Fibroblast of skin of scalp (primary cell): ENCODE results near the gene NEURL2.

ENCODE experiments used
- DNase-seq: peaks from one replicate; pipeline ENCODE4 v3.0.0-alpha.2; 2013

Gene NEURL2

DNA sequence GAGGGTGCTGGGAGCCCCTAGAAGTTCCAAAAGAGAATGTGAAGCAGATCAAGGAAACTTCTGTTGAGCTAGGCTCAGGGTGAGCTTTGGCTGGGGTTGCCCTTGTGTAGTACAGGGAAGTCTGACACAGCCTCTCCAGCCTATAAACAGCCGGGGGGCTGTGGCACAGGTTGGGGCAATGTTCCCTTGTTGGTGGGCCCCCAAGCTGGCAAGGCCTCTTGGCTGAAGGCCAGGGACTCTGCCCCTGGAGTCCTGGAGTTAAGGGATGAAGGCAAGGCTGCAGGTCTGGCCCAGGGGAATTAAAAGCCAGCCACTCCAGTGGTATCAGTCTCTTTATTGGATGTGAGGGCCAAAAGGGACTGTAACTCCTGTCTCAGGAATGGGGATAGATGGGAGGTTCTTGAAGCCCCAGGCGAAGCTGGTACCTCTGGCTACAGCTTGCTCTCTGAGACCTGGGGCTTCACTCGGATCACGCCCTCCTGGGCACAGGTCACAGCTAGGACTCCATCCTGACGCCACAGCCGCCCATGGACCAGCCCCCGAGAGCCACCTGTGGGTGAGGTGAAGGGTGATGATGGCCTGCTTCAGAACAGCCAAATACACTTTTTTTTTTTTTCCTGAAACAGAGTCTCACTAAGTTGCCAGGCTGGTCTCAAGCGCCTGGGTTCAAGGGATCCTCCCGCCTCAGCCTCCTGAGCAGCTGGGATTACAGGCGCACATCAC, 49.4 kb downstream of the NEURL2 start:
- no peak for DNase-seq

DNA sequence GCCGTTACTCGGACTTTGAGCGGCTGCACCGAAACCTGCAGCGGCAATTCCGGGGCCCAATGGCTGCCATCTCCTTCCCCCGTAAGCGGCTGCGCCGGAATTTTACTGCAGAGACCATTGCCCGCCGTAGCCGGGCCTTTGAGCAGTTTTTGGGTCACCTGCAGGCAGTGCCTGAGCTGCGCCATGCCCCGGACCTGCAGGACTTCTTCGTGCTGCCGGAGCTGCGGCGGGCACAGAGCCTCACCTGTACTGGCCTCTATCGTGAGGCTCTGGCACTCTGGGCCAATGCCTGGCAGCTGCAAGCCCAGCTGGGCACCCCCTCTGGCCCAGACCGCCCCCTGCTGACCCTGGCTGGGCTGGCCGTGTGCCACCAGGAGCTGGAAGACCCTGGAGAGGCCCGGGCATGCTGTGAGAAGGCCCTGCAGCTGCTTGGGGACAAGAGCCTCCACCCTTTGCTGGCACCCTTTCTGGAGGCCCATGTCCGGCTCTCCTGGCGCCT, 50.3 kb downstream of the NEURL2 start:
- DNase-seq: no peak
